ENCODE data around the gene STAG1.

GRCh38 chr3:136728918-136729317 is 23.3 kb downstream of the STAG1 start:
- TF ChIP-seq CTCF (IDR thresholded peaks at IDR 0.05; ENCODE audit: low read depth, low read length) = no peak
- no peak for TF ChIP-seq EZH2phosphoT487 (IDR thresholded peaks at IDR 0.05; ENCODE audit: low read depth)

All from OCI-LY3 (cell line).